ENCODE measurements around the gene MRPL44.
"Not testable (repeated sequence)": the region's sequence is repeated elsewhere in the genome, so short reads cannot be mapped to it uniquely, and the experiment has no call there.

MRPL44 gene

GRCh38 chr2:223978451-223978850 lies 21.2 kb downstream of the MRPL44 start:
- Mint-ChIP-seq H3K4me3 (no peak overlapping the region), H3K4me1 (peaks cover 6% of the 10 kb centered on the region), H3K27me3 (no peaks in the 10 kb centered on the region), H3K9me3 (no peaks in the 10 kb centered on the region), H3K27ac (peak overlapping the region in 1 of 2 donors; percentile 38)
- DNase-seq (no peak), ATAC-seq (no peak)

GRCh38 chr2:223979730-223980396 lies 22.6 kb downstream of the MRPL44 start:
- H3K9me3 Mint-ChIP-seq = no peaks in the 10 kb centered on the region
- DNase-seq (no peak), ATAC-seq (no peak)
- H3K27me3 Mint-ChIP-seq = no peaks in the 10 kb centered on the region
- H3K4me3 Mint-ChIP-seq = no peak overlapping the region
- H3K4me1 Mint-ChIP-seq = peaks cover 6% of the 10 kb centered on the region
- H3K27ac Mint-ChIP-seq = no peak overlapping the region

GRCh38 chr2:223980397-223980735 lies 23.1 kb downstream of the MRPL44 start:
- no peaks in the 10 kb centered on the region for H3K9me3 Mint-ChIP-seq
- H3K27ac Mint-ChIP-seq = no peak overlapping the region
- peaks cover 6% of the 10 kb centered on the region for H3K4me1 Mint-ChIP-seq
- H3K27me3 Mint-ChIP-seq = no peaks in the 10 kb centered on the region
- ATAC-seq (no peak), DNase-seq (no peak)
- no peak overlapping the region for H3K4me3 Mint-ChIP-seq

GRCh38 chr2:223980803-223981202 lies 23.5 kb downstream of the MRPL44 start:
- Mint-ChIP-seq H3K4me1 (peaks cover 6% of the 10 kb centered on the region), H3K4me3 (no peak overlapping the region), H3K9me3 (no peaks in the 10 kb centered on the region), H3K27ac (no peak overlapping the region), H3K27me3 (no peaks in the 10 kb centered on the region)
- DNase-seq (no peak), ATAC-seq (no peak)

- H3K27me3 Mint-ChIP-seq = no peaks in the 10 kb centered on the region
- no peak overlapping the region for H3K4me3 Mint-ChIP-seq
- H3K27ac Mint-ChIP-seq = no peak overlapping the region
- H3K4me1 Mint-ChIP-seq = peaks cover 6% of the 10 kb centered on the region
- H3K9me3 Mint-ChIP-seq = no peaks in the 10 kb centered on the region
- ATAC-seq (no peak), DNase-seq (no peak)
Observed at GRCh38 chr2:223981241-223981640, 24.0 kb downstream of the MRPL44 start.

GRCh38 chr2:223989206-223989855 lies 32.1 kb downstream of the MRPL44 start:
- Mint-ChIP-seq H3K27ac (peak overlapping the region; percentile 72), H3K4me1 (peaks cover 6% of the 10 kb centered on the region), H3K27me3 (no peaks in the 10 kb centered on the region), H3K9me3 (no peaks in the 10 kb centered on the region), H3K4me3 (no peak overlapping the region)
- DNase-seq (no peak), ATAC-seq (no peak)

GRCh38 chr2:223989856-223990232 lies 32.6 kb downstream of the MRPL44 start:
- H3K9me3 Mint-ChIP-seq = no peaks in the 10 kb centered on the region
- H3K27ac Mint-ChIP-seq = no peak overlapping the region
- H3K27me3 Mint-ChIP-seq = no peaks in the 10 kb centered on the region
- H3K4me3 Mint-ChIP-seq = no peak overlapping the region
- DNase-seq (no peak), ATAC-seq (no peak)
- peaks cover 10% of the 10 kb centered on the region for H3K4me1 Mint-ChIP-seq

GRCh38 chr2:223991611-223992010 lies 34.3 kb downstream of the MRPL44 start:
- no peak for DNase-seq
- H3K4me3 Mint-ChIP-seq = no peak overlapping the region
- no peaks in the 10 kb centered on the region for H3K9me3 Mint-ChIP-seq
- no peak for ATAC-seq
- H3K4me1 Mint-ChIP-seq = peaks cover 26% of the 10 kb centered on the region
- H3K27ac Mint-ChIP-seq = no peak overlapping the region
- H3K27me3 Mint-ChIP-seq = no peaks in the 10 kb centered on the region

GRCh38 chr2:223993634-223994232 lies 36.5 kb downstream of the MRPL44 start:
- H3K27me3 Mint-ChIP-seq = no peaks in the 10 kb centered on the region
- peaks cover 30% of the 10 kb centered on the region for H3K4me1 Mint-ChIP-seq
- DNase-seq = peak; percentile 55 to 61
- H3K9me3 Mint-ChIP-seq = no peaks in the 10 kb centered on the region
- ATAC-seq = peak; percentile 68
- H3K4me3 Mint-ChIP-seq = no peak overlapping the region
- peak overlapping the region; percentile 98 to 100 for H3K27ac Mint-ChIP-seq

- H3K4me3 Mint-ChIP-seq = peak overlapping the region; percentile 33 to 43
Observed at GRCh38 chr2:223994562-223995162, 37.4 kb downstream of the MRPL44 start.

GRCh38 chr2:223995569-223995968 lies 38.3 kb downstream of the MRPL44 start:
- no peaks in the 10 kb centered on the region for H3K27me3 Mint-ChIP-seq
- peak; percentile 16 to 26 for DNase-seq
- H3K27ac Mint-ChIP-seq = peak overlapping the region; percentile 98 to 100
- H3K4me3 Mint-ChIP-seq = peak overlapping the region; percentile 4 to 24
- peaks cover 30% of the 10 kb centered on the region for H3K4me1 Mint-ChIP-seq
- ATAC-seq = peak; percentile 73
- no peaks in the 10 kb centered on the region for H3K9me3 Mint-ChIP-seq

More at GRCh38 chr2:223994562-223995162, 37.4 kb downstream of the MRPL44 start:
- Mint-ChIP-seq H3K27me3 (no peaks in the 10 kb centered on the region), H3K4me1 (peaks cover 30% of the 10 kb centered on the region), H3K27ac (peak overlapping the region; percentile 98 to 100), H3K9me3 (no peaks in the 10 kb centered on the region)
- DNase-seq (peak in 1 of 2 donors; percentile 13), ATAC-seq (peak; percentile 62)

- ATAC-seq = no peak
- Mint-ChIP-seq H3K4me1 (peaks cover 30% of the 10 kb centered on the region), H3K9me3 (no peaks in the 10 kb centered on the region), H3K4me3 (peak overlapping the region in 1 of 2 donors; percentile 10), H3K27me3 (no peaks in the 10 kb centered on the region), H3K27ac (peak overlapping the region; percentile 98 to 100)
- DNase-seq = no peak
Observed at GRCh38 chr2:223996391-223996790, 39.1 kb downstream of the MRPL44 start.

GRCh38 chr2:223997938-223998337 lies 40.7 kb downstream of the MRPL44 start:
- Mint-ChIP-seq H3K4me1 (peaks cover 30% of the 10 kb centered on the region), H3K4me3 (no peak overlapping the region), H3K27me3 (no peaks in the 10 kb centered on the region), H3K27ac (peak overlapping the region; percentile 58 to 100), H3K9me3 (no peaks in the 10 kb centered on the region)
- ATAC-seq (no peak), DNase-seq (no peak)

GRCh38 chr2:223998948-223999347 lies 41.7 kb downstream of the MRPL44 start:
- DNase-seq (no peak), ATAC-seq (no peak)

GRCh38 chr2:223999862-224000261 lies 42.6 kb downstream of the MRPL44 start:
- ATAC-seq = no peak
- Mint-ChIP-seq H3K4me1 (peaks cover 20% of the 10 kb centered on the region), H3K27me3 (no peaks in the 10 kb centered on the region), H3K9me3 (no peaks in the 10 kb centered on the region), H3K4me3 (no peak overlapping the region), H3K27ac (no peak overlapping the region)
- no peak for DNase-seq

More at GRCh38 chr2:223998948-223999347, 41.7 kb downstream of the MRPL44 start:
- Mint-ChIP-seq H3K27me3 (no peaks in the 10 kb centered on the region), H3K4me3 (no peak overlapping the region), H3K27ac (peak overlapping the region in 1 of 2 donors; percentile 83), H3K9me3 (no peaks in the 10 kb centered on the region), H3K4me1 (peaks cover 27% of the 10 kb centered on the region)

- not testable (repeated sequence) for DNase-seq, H3K27me3 Mint-ChIP-seq, H3K4me3 Mint-ChIP-seq, ATAC-seq, H3K27ac Mint-ChIP-seq, H3K9me3 Mint-ChIP-seq
- H3K4me1 Mint-ChIP-seq = peaks cover 12% of the 10 kb centered on the region
Observed at GRCh38 chr2:224000662-224001061, 43.4 kb downstream of the MRPL44 start.

Data from stimulated activated naive CD8-positive, alpha-beta T cell treated with anti-CD3 and anti-CD28 coated beads, Interleukin-15, amount 100 ng/mL, for 72 hours (primary cell).